Osteocyte (in vitro differentiated cells): ENCODE measurements around the gene ZNF730. TPM values are rescaled to one million over a fixed set of nuclear protein-coding genes. Genes with fewer than 3 reads are reported as not detected.

Source experiments
- DNase-seq: peaks from one replicate; pipeline ENCODE4 v3.0.0; 2021; ENCODE audit warnings: mixed read lengths; ENCODE audit not compliant: unreplicated experiment; ENCODE audit errors: extremely low spot score
- H3K27ac Mint-ChIP-seq: one replicate; pipeline ENCODE4 v1.8.0; 2021; ENCODE audit warnings: mild to moderate bottlenecking, mixed read lengths; ENCODE audit not compliant: unreplicated experiment
- H3K27me3 Mint-ChIP-seq: one replicate; pipeline ENCODE4 v1.8.0; 2021; ENCODE audit warnings: mixed read lengths; ENCODE audit not compliant: unreplicated experiment
- H3K36me3 Mint-ChIP-seq: one replicate; pipeline ENCODE4 v1.8.0; 2021; ENCODE audit warnings: mixed read lengths; ENCODE audit not compliant: unreplicated experiment
- H3K4me1 Mint-ChIP-seq: one replicate; pipeline ENCODE4 v1.8.0; 2021; ENCODE audit warnings: mixed read lengths; ENCODE audit not compliant: unreplicated experiment
- H3K4me3 Mint-ChIP-seq: one replicate; pipeline ENCODE4 v1.8.0; 2021; ENCODE audit warnings: mild to moderate bottlenecking, moderate library complexity, mixed read lengths; ENCODE audit not compliant: unreplicated experiment
- H3K9me3 Mint-ChIP-seq: one replicate; pipeline ENCODE4 v1.8.0; 2021; ENCODE audit warnings: mixed read lengths; ENCODE audit not compliant: unreplicated experiment
- CTCF ChIP-seq: fragments of 200-600 bp; sonication (generic); IDR thresholded peaks from 2 replicates; pipeline ENCODE4 v1.5.0; 2021; ENCODE audit warnings: antibody characterized with exemption, mild to moderate bottlenecking, moderate library complexity
- total RNA-seq: library from RNA; stranded (reverse); gene quantifications from 2 replicates; pipeline ENCODE4 v1.2.1, GENCODE V29; 2021

ZNF730 gene
- total RNA-seq, 1 donor from 2014 or later, result 2.3 TPM

GRCh38 chr19:23183251-23183650 is 66.4 kb downstream of the ZNF730 start:
- Mint-ChIP-seq H3K27me3 (no peaks in the 10 kb centered on the region), H3K9me3 (peaks cover 60% of the 10 kb centered on the region), H3K4me1 (no peaks in the 10 kb centered on the region), H3K4me3 (no peak overlapping the region), H3K27ac (no peak overlapping the region), H3K36me3 (no peaks in the 10 kb centered on the region)
- TF ChIP-seq CTCF, result no peak
- no peak for DNase-seq

- no peak overlapping the region for H3K27ac Mint-ChIP-seq
- H3K4me1 Mint-ChIP-seq, result no peaks in the 10 kb centered on the region
- no peak for DNase-seq
- no peaks in the 10 kb centered on the region for H3K36me3 Mint-ChIP-seq
- no peak for TF ChIP-seq CTCF
- no peak overlapping the region for H3K4me3 Mint-ChIP-seq
- H3K9me3 Mint-ChIP-seq, result peaks cover 34% of the 10 kb centered on the region
- no peaks in the 10 kb centered on the region for H3K27me3 Mint-ChIP-seq
Observed at GRCh38 chr19:23190341-23190740, 73.5 kb downstream of the ZNF730 start.

Other genes with a start within 250 kb of the ZNF730 start
- gene ZNF728, start 113.8 kb upstream of the ZNF730 start, total RNA-seq, result not detected in 2 replicates
- gene ZNF724, start 133.4 kb downstream of the ZNF730 start, total RNA-seq, result 3.2 and 3.4 TPM in 2 replicates